GM19395 (cell line): ENCODE results near the gene KLHL36.

ENCODE experiments used
- ATAC-seq: cut with Tn5 transposase; IDR thresholded peaks from one replicate; pipeline ENCODE4 v1.9.1; 2021; ENCODE audit warnings: mild to moderate bottlenecking, moderate library complexity; ENCODE audit not compliant: unreplicated experiment

The KLHL36 gene

DNA sequence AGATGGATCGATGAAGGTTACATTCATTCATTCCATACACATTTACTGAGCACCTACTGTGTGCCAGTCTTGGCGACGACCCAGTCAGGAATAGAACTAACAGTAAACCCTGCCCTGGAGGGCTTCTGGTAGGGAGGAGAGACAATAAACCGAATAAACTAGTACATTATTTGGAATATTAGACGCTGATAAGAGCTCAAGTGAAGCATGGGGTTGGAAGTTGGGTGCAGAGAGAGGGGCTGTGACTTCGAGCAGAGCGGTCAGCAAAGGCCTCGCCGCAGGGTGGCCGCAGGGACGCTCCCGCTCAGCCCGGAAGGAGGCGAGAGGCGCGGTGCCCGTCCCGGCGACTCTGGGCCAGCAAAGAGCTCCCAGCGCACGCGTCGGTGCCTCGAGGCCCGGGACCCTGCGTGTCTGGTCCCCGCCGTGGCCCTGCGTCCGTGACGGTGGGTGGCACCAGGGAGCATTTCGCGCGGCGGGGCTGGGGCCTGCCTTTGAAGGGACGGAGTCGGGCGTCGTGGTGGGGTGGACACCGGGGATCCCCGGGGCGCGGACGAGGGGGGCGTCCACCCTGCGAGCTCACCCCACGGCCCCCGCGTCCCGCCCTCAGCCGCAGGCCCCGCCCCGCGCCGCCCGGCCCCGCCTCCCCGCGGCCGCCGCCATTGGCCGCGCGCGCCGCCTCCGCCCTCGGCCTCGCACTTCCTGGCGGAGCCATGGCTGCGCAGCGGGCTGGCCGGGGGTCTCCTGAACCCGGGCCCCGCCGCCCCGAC, at the start of gene KLHL36:
Gene KLHL36, plus strand, starts transcription at position 684 of the 767 bp plus-strand sequence. CDS start 2,357 bp downstream, outside the sequence.
- ATAC-seq, result peak; percentile 81

DNA sequence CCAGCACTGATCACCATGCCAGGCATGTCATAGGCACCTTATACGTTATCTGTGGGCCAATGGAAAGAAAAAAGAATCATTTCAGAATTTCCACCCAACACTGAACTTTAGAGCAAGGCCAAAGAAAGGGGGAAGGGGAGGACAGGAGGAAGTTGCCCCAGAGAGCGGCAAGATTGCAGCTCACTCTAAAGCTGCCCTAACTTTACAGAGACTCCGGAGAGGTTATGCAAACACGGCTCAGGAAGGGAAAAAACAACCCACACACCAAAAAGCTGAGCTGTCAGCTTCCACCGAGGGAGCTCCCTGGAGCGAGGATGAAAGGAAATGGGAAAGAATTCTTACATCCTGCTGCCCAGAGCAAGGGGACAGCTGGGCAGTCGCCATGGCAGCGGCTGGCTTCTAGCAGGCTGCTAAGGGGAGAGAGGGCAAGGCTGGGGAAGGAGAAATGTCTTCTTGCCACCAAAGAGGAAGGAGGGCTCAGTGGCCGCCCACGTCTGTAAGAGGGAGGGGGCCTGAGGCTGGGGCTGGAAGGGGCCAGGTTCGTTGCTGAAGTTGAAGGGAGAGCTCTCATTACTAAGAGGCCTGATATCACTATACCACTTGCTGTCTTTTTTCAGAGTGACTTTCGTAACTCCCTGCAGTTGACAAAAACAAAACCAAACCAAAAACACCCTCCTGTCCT, 48.6 kb upstream of the KLHL36 start:
- ATAC-seq, result peak; percentile 41

DNA sequence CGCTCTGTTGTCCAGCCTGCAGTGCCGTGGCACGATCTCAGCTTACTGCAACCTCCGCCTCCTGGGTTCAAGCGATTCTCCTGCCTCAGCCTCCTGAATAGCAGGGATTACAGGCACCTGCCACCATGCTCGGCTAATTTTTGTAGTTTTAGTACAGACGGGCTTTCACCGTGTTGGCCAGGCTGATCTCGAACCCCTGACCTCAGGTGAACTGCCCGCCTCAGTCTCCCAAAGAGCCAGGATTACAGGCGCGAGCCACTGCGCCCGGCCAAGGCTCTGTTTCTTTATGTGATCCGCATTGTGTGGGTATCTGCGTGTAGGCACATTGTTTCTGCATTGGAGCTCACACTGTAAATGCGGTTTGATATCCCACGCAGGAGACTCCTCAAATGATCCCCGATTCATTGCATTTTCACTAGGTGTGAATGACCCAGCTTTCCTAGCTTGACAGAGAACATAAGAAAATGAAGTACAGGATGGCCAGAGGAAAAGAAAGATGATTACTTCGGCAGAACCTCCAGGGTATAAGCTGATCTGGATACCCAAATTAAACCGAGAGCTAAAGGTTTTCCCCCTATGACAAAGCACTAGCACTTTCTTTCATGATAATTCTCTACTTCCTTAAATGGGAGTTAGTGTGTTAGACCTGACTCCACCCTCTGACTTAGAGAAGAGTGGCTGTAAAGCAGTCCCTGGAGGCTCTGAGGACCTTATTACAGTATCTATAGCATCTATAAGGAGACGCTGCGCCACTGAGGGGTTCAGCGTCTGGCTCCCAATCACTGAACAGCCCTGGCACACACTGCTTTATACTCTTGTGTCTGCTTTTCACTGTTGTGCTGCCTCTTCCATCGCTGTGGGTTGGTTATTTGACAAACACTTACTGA, 47.7 kb upstream of the KLHL36 start:
- ATAC-seq, result peak; percentile 71

DNA sequence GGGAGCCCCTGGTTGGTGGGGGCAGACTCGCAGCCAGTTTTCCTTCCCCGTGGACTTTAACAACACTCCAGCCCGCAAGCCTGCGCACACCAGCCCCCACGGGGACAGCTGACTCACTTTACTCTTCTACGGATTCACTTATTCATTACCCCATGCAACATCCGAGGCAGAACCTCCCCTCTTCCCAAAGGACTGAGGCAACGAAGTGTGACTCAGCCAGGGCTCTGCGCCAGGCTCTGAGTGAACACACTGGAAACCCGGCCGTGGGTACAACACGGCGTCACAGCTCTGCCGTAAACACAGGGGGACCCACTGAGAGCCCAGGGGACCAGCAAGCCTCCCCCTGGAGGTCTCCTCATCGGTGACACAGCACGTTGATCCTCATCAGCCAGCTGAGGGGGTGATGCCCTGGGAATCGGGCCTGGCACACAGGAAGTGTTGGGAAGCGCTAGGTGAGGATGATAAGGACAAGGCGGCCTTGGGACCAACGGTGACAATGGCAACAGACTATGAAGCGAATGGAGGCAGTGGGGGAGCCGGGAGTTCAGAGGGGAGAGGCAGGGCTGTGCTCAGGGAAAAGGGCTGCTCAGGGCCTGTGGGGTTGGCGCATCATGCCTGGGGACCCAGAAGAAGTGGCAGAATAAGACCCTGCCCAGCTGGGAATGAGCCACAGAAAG, 45.0 kb upstream of the KLHL36 start:
- ATAC-seq, result no peak

DNA sequence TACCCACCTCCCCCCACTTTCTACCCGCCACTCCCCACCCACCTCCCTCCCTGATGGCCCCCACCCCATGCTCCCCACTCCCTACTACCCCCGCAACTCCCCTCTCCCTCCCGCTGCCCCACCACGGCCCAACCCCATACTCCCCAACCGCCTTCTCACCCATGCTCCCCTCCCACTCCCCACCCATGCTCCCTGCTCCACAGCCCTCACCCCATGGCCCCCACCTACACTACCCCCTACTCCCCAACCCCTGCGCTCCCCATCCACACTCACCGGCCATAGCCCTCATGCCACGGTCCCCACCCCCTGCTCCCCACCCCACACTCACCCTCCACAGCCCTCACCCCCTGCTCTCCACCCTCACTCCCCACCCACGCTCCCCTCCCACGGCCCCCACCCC, 44.4 kb upstream of the KLHL36 start:
- ATAC-seq, result no peak

DNA sequence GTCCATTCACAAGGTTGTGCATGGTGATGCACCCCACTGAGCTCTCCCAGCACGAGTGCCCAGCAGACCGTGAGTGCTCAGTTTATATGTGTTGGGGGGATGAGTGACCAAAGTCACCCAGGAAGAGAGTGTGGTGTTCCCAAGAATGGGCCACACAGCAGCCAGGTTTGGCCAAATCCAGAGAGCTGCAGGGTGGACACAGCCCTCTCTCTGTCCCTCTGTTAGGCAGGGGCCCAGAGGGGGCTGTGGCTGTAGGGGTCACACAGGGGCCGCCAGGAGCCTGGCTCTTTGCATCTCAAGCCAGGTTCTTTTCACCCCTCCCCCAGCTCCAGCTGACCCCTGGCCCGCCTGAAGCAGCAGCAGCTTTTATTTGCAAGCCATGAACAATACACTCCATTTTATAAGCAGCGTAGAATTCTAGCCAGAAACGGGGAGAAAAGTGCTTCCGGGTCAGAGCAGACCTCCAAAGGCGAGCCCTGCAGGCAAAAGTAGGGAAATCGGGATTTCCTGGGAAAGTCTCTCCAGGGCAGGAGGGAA, 43.8 kb upstream of the KLHL36 start:
- no peak for ATAC-seq

DNA sequence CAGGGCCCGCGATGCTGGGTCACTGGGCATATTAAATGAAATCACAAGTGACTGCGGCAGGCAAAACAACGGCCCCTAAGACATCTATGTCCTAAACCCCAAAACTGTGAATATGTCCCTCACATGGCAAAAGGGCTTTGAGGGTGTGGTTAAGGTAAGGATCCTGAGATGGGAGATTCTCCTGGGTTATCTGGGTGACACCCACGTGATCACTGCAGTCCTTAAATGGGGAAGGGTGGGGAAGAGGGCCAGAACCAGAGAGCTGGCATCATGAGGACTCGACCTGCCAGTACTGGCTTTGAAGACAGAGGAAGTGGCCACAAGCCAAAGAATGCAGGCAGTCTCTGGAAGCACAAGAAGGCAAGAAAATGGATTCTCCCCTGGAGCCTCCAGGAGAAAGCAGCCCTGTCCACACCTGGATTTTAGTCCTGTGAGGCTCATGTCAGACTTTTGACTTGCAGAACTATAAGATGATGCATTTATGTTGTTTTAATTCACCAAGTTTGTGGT, 42.9 kb upstream of the KLHL36 start:
- ATAC-seq, result no peak

DNA sequence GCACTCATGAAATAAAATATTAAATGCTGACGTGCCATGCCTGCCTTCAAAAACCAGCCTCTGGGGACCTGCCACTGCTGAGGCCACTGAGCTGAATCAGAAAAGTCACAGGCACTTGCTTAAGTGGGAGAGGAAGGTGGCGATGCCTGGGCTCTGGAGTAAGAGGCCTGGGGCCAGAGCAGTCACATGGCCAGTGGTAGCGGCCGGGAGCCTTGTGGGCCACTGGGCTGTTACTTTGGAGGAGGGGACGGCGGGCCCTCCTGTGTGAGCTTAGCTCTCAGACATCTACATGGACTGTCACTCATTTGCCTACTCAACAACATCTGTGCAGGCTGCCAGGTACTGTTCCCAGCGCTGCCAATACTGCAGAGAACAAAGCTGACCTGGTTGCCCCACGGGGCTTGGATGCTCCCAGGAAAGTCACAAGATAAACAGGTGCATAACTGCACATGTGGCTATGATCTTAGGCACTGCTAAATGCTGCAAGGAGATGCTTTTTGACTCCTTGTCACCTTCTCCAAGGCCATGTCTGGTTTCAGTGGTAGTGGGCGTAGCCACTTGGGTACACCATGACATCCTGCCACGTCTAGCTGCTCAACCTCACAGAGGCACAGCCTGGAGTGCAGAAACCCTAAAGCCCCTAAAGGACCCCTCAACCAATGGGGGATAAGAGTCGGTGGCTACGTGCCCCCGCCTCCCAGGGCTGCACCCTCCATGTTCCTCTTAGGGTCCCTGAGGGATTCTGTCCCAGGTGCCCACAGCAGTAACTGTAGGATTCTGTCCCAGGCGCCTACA, 42.0 kb upstream of the KLHL36 start:
- no peak for ATAC-seq

DNA sequence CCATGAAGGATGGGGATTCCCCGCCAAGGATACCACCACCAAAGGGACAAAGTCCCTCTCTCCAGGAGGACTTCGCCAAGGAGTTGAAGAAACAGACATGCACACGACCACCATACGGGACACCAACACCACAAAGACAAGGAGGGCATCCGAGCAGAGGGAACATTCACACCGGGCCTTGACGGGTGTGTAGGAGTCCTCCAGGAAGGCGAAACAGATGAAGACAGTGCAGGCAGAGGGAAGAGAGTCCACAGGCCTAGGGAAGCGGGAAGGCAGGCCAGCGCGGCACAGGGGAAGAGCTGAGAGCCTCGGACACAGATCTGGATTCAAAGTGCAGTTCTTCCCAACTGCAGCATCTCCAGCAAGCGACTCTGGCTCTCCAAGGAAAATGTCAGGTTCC, 41.2 kb upstream of the KLHL36 start:
- ATAC-seq, result no peak

DNA sequence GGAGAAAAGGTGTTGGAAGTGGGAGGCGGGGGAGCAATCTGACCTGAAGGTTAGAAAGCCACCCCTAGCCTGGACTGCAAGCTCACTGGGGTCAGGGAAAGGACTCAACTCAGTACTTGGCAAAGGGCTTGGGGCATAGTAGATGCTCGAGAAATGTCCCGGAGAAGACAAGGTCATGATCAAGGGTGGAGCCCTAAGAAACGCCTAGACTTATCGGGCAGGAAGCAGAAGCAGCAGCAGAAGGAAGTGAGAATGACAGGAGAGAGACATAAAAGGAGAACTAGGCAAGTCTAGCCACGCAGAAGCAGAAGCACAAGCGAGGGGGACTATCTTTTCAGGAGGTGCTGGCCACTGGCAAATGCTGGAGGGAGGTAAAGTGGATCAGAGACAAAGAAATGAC, 40.6 kb upstream of the KLHL36 start:
- peak; percentile 68 for ATAC-seq

DNA sequence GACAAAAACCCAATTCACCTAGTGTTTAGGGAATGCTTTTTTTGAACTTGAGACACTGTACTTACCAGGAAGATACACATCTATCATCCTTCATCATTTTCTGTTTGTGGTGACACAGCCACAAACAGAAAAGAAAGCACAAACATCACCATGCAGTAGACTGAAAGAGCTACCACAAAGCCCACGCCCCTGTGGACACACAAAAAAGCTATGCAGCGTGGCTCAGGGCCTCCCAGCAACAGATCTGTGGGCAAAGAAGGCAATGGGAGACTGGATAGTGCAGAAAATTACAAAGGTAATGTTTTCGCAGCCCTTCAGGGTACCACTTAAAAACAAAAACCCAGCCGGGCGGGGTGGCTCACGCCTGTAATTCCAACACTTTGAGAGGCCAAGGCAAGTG, 40.0 kb upstream of the KLHL36 start:
- ATAC-seq, result peak; percentile 29

DNA sequence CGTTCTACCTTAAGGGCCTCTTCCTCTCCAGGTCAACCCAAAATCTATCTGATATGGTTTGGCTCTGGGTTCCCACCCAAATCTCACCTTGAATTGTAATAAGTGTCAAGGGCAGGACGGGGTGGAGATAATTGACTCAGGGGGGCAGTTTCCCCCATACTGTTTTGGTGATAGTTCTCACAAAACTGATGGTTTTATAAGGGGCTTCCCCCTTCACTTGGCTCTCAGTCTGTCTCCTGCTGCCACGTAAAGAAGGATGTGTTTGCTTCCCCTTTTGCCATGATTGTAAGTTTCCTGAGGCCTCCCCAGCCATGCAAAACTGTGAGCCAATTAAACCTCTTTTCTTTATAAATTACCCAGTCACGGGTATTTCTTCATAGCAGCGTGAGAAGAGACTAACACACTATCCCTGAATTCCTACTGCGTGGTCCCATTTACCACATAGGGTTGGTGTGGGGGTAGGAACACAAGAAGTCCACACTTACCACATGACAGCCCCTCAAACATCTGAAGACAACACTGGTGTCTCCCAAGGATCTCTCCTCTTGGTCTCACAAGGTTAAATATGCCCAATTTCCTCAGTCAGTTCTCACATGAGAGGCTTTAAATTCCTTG, 38.6 kb upstream of the KLHL36 start:
- ATAC-seq, result no peak

DNA sequence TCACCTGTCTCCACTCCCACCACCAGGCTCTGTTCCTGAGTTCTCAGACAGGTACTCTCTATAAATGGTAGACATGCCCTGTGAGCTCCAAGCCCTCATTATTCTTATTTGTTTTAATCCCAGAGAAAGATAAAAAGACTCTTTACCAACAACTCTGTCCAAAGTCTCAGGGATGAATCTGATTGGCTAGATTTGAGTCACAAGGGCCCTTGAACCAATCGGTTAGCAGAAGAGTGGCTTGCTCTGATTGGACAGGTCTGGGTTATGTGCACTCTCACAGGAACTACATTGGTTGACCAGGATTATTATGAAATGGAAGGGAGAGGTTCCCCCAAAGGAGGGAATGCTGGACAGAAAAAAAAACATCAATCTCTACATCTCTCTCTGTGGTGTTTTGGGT, 37.9 kb upstream of the KLHL36 start:
- no peak for ATAC-seq

DNA sequence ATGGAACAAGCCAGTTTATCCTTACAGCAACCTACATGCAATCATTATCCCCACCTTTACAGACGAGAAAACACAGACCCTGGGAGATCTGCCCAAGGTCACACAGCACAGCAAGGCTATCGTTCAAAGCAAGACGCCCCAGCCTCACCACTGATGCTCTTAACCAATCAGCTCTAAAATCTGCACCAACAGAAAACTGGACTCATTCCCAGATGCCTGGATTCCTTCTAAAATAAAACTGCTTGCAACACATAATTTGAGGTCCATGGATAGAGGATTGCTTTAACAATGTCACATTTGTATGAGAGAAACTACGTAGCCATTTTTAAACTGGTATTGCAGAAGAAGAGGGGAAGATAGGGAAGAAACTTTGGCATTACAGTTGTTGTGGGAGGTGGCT, 37.3 kb upstream of the KLHL36 start:
- no peak for ATAC-seq

DNA sequence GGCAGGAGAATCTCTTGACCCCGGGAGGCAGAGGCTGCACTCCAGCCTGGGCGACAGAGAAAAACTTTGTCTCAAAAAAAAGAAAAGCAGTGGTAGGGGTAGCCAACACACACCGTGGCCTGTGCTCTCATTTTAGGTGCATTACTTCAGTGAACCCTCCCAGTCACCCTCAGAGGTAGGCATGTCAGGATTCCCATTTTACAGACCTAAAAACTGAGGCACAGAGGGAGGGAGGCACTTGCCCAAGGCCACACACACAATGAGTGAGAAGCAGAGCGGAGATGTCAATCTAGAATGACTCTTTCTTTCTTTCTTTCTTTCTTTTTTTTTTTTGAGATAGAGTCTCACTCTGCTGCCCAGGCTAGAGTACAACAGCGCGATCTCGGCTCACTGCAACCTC, 35.6 kb upstream of the KLHL36 start:
- ATAC-seq, result no peak

DNA sequence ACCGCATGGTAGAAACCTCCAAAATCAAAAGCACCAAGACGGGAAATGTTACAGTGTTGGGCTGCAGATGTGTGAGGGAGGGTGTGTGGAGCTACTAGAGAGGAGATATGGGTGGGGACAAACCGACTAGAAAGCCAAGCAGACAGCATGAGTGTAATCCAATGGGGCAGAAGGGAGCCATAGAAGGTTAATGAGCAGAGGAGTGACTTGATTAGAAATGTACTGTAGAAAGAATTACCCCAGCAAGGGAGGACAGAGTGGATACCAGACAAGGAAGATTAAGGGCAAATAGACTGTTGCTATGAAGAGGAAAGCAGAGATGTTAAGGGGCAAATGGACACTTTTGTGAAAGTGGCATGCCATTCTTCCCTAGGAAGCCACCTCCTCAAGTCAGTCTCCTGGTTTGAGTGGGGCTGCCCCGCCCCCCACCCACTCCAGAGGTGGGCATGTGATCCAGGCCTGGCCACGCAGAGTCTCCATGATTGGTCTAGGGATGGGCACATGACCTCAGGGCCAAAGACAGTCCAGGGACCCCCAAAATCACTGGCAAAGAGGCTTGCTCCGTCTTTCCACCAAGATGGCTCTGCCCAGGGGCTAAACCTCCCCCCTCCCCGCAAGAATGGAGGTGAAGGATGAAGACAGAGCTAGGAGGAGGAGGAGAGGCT, 34.8 kb upstream of the KLHL36 start:
- ATAC-seq, result no peak

DNA sequence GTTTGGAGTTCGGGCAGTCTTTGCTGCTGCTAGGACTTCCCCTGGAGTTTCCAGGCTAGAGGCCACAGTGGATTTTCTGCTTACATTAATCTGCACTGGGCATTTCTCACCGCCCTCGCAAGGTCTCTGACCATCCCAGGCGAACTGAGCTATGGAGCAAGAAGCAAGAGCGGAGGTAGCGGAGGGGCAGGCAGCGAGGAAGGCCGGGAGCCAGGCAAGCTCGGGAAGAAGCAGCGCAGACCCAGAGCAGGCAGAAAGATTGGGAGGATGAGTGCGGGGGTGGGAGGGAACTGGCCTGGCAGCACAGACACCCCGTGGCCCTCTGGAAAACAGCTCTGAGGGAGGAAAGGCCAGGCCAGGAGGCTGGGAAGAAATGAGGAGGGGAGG, 34.2 kb upstream of the KLHL36 start:
- ATAC-seq, result no peak

DNA sequence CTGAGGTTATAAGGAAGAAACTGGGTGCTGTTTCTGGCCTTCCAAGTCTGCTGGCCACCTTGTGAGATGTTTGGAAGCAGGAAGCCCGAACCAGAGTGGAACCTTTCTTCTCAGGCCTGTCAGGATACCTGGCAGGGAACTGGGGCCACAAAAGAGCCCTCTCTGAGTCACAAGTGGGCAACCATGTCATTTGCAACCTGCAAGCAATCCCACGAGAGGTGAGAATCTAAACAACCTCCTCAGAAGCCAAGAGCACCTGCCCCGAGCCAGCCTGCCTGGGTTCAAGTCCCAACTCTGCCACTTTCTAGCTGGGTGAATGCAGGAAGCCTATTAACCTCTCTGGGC, 33.7 kb upstream of the KLHL36 start:
- ATAC-seq, result no peak
